NCI-H446 treated with DMSO at 0.1 percent for 48 hours (cell line): ENCODE results near the gene MED29.

Source experiments
- DNase-seq: peaks from one replicate; lab custom pipeline; 2025; lab: John Stamatoyannopoulos, UW

The MED29 gene

DNA sequence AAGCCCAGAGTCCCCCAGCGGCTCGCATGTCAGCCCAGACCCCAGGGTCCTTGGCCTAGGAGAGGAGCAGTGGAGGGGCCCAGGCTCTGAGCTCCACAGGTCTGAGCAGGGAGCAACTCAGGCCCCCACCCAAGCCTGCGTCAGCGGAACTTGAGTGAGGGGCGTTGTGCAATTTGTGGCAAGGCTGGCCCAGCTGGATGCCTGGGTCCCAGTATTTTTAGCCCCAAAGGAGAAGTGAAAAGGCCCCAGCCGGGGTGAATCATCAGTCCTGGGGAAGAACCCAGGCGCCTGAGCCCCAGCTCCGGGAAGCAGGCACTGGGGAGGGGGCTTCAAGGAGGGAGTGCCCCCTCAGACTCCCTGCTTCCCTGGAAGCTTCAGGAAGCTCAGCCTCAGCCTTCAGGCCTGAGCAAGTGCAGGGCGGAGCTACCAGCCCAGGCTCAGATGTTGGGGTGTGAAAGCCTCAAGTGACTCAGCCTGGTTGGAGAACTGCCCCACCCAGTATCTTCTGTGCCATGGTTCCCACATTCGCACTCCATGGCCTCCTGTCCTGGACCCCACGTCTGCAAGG is 7.2 kb downstream of the MED29 start:
- no peak for DNase-seq

DNA sequence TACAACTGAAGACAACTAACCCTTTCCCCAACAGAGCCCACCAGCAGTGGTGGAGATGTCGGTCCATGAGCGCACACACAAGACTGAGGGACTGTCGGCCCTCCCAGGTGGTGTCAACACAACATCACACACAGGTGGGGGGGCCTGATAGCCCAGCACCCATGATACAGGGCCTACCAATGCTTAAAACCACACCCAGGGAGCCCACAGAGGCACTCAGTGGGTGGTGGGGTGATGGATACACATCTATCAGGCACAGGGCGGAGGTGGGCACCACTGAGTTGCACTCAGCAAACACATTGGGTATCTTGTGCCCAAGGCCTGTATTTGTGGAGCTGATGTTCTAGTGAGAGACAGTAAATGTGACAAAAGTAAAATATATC is 8.5 kb downstream of the MED29 start:
- DNase-seq: no peak

DNA sequence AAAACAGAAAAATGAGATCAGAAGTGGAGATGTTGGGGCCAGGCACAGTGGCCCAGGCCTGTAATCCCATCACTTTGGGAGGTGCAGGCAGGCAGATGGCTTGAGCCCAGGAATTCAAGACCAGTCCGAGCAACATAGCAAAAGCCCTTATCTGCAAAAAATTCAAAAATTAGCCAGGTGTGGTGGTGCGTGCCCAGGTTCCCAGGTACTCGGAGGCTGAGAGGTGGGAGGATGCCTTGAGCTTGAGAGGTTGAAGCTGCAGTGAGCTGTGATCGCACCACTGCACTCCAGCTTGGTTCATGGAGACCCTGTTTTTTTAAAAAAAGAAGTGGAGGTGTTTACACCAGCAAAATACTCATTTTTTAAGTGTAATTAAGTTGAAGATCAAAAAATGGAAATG is 8.9 kb downstream of the MED29 start:
- no peak for DNase-seq

DNA sequence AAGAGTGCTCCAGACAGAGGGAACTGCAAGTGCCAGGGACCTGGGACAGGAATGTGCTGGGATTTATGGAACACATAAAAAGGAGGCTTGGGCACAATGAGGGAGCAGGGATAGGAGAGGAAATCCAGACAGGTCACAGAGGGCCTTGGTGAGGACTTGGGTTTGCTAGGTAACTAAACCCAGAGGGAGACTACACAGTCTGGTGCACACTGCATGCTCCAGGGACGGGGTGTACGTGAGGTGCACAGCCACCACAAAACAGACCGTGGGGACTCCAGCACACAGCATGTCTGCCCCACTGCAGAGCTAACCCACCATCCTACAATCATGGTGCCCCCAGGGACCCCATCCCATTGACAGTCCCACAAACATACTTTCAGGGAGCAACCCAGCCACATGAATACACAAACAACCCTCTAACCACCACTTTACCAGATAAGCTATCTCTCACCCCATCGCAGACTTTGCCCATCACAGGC is 9.9 kb downstream of the MED29 start:
- DNase-seq: no peak

DNA sequence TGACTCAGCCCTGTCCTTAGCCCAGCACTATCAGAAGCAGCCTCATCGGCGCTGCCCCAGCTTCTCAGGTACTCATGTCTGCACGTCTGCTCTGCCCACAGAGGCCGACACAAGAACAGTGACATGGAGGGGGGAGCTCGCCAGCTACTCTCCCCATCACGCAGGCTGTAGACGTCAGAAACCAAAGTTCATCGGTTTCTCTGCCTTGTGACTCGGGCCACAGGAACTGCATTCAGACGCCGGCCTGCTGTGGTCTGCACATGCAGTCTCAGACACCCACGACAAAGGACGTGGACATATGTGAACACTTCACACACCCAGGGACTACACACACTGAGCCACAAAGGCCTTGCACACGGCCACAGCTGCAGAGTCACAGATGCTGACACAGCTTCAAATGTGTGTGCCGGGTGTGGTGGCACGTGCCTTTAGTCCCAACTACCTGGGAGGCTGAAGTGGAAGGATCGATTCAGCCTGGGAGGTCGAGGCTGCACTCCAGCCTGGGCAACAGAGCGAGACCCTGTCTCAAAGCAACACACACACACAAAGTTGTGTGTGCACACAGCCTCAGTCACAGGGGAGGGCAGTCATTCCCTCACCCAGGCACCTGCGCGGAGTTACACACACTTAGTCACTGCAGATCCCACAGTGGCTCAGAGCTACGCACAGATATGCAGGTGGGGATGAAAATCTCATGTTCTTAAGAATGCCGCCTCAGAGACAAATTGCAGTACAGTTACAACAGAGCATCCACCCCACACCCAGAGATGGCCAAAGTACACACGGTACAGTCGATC is 10.6 kb downstream of the MED29 start:
- no peak for DNase-seq

DNA sequence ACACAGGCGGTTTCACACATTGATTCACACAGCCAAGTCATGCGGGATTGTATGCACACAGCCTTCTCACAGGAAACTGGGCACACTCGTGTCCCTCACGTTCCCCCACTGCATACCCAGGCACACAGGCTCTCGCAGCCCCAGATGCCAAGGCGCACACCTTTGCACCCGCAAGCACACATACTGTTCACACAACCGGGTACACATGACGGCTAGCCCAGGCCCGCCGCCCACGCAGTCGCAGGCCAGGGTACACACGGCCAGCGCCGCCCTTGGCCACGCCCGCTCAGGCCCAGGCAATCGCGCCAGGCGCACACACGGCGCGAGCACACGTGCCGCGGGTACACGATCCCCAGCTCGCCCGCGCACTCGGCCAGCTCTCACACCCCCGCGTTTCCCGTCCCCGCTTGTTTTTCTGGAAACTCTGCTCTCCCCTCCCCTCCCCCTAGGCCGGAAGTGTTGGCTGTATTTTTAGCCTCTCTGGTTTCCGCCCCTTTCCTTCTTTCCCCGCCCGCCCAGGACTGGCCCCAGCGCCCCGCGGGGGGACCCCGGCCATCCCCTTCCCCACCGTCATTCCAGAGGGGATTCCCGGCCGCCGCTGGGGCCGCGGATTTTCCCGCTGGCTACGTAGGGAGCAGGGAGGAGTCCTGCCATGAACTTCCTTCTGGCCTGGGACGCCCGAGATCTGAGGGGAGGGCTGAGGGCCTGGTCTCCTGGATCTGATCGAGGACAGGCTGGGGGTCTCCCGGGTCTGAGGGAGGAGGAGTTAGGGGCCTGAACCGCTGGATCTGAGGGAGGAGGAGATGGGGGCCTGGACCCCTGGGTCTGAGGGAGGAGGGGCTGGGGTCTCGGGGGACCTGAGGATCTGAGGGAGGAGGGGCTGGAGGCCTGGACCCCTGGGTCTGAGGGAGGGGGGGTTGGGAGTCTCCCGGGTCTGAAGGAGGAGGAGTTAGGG is 11.4 kb downstream of the MED29 start:
- no peak for DNase-seq

DNA sequence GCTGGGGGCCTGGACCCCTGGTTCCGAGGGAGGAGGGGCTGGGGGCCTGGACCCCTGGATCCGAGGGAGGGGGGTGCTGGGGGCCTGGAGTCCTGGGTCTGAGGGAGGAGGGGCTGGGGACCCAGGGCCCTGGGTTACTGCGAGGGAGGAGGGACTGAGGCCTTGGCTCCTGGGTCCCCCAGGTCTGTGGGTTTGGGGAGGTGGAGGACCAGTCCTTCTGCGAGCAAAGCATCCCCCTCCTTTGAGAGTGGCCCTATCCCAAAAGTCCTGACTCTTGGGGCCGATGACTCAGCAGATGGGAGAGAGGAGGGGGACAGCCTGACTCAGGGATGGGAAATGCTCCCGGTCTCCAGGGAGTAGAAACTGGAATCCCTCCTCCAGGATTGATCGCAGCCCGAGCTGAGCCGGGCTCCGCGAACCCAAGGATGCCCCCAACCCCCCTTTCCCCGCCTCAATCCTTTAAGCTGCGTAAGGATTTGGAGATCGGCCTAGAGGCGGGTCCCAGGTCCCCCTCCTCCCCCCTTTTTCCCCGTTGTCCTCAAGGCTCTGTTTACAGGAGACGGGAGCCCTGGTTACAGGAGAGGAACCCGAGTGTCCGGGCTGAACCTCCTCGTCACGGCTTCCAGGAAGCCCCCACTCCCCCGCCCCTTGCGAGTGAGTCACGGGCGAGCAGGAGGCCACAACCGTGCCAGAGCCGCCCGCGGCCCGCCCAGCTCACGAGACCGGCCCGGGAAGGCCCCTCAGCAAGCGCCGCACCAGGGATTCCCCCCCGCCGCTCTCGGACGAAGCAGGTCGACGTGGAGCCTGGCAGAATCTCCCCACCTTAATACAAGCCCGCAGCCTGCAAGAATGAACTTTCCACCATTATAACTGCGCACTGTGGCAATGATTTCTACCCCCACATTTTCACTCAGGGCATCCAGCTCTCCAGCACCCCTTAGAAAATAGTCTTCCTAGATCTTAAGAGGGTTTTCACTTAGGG is 12.4 kb downstream of the MED29 start:
- DNase-seq: no peak

DNA sequence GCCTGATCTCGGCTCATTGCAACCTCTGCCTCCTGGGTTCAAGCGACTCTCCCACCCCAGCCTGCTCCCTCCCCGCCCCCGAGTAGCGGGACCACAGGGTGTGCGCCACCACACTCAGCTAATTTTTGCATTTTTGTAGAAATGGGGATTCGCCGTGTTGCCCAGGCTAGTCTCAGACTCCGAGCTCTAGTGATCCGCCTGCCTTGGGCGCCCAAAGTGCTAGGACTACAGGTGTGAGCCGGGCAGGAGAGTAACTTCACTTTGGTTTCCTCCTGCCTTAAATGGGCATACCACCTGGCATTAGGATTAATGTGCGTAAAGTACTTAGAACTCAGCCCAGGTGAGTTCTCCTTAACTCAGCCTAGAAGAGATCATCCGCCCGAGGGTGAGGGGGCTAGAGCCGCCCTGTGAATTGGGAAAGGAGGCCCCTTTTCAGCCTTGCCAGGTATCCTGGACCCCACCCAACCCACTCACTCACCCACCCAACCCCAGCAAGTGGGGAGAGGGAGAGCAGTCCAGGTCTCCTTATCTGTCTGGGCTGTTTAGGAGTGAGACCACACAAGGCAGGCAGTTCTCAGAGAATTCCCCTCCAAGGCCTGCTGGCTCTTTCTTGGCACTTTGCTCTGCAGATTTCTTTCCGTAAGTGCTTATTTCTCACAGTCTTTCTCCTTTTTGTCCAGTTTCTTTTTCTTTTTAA is 14.2 kb downstream of the MED29 start:
- DNase-seq: no peak

DNA sequence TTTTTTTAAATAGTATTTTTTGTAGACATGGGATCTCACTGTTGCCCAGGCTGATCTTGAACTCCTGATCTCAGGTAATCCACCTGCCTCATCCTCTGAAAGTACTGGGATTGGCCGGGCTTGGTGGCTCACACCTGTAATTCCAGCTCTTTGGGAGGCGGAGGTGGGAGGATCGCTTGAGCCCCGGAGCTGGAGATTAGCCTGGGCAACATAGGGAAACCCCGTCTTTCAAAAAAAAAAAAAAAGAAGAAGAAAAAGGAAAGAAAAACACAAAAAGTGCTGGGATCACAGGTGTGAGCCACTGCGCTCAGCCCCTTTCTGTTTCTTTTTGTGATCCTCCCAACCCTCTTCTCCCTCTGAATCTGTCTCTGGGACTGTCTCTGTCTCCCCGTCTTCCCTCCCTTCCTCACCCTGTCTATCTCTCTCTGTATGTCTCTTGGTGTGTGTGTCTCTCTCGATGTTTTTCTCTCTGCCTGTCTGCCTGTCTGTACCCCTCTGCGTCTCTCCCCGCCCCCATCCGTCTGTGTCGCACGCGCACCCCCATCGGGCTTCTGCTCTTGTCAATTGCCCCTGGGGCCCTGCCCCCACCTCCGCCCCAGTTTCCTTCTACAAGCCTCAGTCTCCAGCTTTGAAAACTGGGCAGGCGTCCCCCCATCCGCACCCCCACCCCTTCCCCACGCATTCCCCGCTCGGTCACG is 14.9 kb downstream of the MED29 start:
- no peak for DNase-seq

DNA sequence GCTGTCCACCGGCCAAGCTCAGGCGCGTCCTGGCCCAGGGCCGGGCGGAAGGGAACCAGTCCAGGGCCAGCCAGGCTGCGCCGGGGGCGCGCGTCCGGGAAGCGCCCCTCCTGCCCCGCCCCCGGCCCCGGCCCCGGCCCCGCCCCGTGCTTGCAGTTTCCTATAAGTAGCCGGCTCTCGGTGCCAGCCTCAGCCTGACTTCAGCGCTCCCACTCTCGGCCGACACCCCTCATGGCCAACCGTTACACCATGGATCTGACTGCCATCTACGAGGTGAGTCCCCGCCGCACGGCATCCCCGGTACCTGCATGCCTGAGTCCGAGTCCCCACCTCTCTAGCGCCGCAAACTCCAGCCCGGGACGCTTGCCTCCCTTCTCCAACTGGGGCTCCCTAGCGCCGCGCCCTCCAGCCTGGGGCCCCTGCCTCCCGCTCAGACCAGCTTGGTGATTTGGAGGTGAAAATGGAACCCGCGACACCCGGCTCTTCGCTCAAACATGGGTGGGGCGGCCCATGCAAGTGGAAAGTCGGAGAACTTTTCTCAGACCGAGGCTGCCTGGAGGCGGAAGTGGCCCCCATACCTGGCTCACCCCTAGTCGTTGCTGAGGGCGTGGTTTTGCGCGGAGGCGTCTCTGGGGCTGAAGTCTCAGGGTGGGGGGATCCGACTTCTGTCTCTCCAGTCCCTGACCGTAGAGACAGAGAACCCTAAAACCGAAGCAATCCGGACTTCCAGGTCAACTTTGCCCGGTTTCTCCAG is 15.7 kb downstream of the MED29 start, which contains the start of gene ZFP36:
TSS of gene ZFP36 (plus strand) at position 192 of the 754 bp plus-strand sequence. CDS start at position 250, 58 bp downstream.
- peak; percentile 29 for DNase-seq

DNA sequence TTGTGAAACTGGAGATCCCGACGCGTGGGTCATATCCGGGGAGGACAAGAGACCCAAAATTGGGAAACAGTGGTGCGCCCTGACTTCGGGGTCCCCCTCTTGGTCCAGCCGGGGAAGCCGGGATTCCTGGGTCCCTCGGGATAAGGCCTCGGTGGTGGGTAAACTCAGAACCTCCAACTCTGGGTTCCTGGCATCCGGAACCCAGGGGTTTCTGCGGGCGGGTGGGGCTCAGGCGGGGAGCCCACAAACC is 16.2 kb downstream of the MED29 start:
- no peak for DNase-seq

DNA sequence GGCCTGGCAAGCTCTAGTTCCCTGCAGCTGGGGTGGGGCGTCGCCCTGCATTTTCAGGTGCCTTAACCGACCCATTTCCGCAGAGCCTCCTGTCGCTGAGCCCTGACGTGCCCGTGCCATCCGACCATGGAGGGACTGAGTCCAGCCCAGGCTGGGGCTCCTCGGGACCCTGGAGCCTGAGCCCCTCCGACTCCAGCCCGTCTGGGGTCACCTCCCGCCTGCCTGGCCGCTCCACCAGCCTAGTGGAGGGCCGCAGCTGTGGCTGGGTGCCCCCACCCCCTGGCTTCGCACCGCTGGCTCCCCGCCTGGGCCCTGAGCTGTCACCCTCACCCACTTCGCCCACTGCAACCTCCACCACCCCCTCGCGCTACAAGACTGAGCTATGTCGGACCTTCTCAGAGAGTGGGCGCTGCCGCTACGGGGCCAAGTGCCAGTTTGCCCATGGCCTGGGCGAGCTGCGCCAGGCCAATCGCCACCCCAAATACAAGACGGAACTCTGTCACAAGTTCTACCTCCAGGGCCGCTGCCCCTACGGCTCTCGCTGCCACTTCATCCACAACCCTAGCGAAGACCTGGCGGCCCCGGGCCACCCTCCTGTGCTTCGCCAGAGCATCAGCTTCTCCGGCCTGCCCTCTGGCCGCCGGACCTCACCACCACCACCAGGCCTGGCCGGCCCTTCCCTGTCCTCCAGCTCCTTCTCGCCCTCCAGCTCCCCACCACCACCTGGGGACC is 16.6 kb downstream of the MED29 start:
- DNase-seq: no peak

DNA sequence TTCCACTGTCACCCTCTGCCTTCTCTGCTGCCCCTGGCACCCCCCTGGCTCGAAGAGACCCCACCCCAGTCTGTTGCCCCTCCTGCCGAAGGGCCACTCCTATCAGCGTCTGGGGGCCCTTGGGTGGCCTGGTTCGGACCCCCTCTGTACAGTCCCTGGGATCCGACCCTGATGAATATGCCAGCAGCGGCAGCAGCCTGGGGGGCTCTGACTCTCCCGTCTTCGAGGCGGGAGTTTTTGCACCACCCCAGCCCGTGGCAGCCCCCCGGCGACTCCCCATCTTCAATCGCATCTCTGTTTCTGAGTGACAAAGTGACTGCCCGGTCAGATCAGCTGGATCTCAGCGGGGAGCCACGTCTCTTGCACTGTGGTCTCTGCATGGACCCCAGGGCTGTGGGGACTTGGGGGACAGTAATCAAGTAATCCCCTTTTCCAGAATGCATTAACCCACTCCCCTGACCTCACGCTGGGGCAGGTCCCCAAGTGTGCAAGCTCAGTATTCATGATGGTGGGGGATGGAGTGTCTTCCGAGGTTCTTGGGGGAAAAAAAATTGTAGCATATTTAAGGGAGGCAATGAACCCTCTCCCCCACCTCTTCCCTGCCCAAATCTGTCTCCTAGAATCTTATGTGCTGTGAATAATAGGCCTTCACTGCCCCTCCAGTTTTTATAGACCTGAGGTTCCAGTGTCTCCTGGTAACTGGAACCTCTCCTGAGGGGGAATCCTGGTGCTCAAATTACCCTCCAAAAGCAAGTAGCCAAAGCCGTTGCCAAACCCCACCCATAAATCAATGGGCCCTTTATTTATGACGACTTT is 17.4 kb downstream of the MED29 start:
- DNase-seq: no peak

DNA sequence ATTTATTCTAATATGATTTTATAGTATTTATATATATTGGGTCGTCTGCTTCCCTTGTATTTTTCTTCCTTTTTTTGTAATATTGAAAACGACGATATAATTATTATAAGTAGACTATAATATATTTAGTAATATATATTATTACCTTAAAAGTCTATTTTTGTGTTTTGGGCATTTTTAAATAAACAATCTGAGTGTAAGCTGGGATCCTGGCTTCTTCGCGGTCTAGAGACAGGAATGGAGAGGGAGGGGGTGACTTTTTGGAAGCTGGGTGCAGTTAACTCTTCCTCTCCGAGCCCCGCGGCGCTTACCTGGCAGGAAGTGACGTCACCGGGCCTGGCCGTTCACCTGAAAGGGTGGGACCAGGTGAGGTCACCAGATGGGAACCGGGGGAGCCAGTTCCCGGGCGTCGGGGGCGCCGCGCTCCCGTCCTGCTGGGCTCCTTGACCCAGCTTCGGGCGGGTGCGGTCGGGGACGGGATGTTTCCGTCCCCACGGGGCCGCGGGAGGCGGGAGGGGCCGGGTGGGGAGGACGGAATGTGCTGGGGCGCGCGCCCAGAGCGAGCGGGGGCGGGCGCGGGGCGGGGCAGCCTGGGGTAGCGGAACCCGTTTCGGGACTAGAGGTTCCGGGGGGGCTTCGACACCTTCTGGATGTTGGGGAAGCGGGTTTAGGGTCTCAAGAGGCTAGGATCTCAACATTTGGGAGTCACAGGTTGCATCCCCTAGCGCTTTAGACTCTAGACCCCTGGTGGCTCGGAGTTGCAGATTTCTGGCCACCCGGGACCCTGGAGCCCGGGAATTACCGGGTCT is 18.2 kb downstream of the MED29 start:
- no peak for DNase-seq

DNA sequence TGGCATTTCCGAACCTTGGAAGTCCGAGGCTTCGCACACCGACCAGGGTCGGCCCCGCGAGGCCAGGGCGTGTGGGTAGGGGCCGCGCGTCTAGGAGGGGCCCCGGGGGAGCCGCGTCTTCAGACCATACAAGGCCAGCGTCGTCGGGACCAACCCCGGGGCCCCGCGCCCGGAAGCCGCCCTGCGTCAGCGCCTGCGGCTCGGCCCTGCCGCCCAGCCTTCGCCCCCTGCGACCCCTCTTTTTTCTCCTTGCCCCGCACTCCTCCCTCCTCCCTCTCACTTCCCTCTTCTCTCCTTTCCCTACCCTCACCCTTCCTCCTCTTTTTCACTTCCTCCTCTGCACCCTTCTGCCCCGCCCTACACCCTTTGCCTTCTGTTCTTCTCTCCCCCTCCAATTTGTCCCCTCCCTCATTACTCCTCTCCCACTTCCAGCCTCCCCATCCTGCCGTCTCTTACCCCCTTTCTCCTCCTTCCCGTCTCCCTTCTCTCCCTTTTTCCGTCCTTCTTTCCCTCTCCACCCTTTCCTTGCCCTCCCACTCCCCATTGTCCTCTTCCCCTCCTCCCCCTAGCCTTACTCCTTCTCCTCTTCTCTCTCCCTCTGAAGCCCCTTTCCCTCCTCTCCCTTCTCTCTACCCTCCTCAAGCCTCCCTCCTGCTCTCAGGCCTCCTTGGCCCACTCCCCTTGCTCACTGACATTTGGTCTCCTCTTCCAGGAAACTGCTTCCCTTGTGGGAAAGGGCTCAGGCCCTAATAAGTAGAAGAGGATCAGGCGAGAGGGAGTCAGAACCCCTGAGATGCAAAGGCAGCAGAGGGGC is 19.0 kb downstream of the MED29 start:
- no peak for DNase-seq

DNA sequence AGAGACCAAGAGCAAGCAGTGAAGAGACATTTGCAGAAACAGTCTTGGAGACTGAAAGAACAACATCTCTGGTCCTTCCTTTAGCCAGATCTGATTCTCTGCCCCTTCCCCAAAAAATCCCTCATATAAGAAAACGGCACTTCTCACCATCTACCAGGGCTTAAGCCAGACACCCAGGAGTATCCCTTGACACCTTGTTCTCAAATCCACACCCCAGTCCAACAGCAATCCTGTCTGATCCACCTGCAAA is 19.6 kb downstream of the MED29 start:
- no peak for DNase-seq
